Spleen (tissue), 11 donors: Measurements from ENCODE around the gene LEO1. TPM values are rescaled to one million over a fixed set of nuclear protein-coding genes. Genes with fewer than 3 reads are reported as not detected.

Experiments
- DNase-seq: peaks from one replicate; pipeline ENCODE4 v3.0.0-alpha.2; 2020
- H3K27ac ChIP-seq, 8 donors: fragments of 200-600 bp; sonication (generic) in 7 of 8; 1 replicate in 4 of 8; 2 replicates in 4 of 8; pipeline versions ENCODE4 v1.5.0 to v1.8.0; 2016 to 2021; ENCODE audit warnings: inconsistent platforms in 4 of 8, mild to moderate bottlenecking in 4 of 8, moderate library complexity in 1 of 8
- H3K27me3 ChIP-seq, 7 donors: fragments of 200-600 bp; sonication (generic) in 6 of 7; replicated peaks in 1 of 7; 1 replicate in 4 of 7; 2 replicates in 3 of 7; pipeline versions ENCODE4 v1.5.0 to v1.8.0; 2016 to 2021; ENCODE audit warnings: inconsistent platforms in 3 of 7, mild to moderate bottlenecking in 1 of 7
- H3K36me3 ChIP-seq, 6 donors: fragments of 200-600 bp; sonication (generic) in 5 of 6; 1 replicate in 4 of 6; 2 replicates in 2 of 6; pipeline versions ENCODE4 v1.5.0 to v1.8.0; 2016 to 2021; ENCODE audit warnings: inconsistent platforms in 2 of 6
- H3K4me1 ChIP-seq, 6 donors: fragments of 200-600 bp; sonication (generic) in 5 of 6; 1 replicate in 3 of 6; 2 replicates in 3 of 6; pipeline versions ENCODE4 v1.5.0 to v1.8.0; 2016 to 2021; ENCODE audit warnings: inconsistent platforms in 3 of 6
- H3K4me3 ChIP-seq, 8 donors: fragments of 200-600 bp; sonication (generic) in 7 of 8; 1 replicate in 4 of 8; 2 replicates in 4 of 8; pipeline versions ENCODE4 v1.5.0 to v1.8.0; 2016 to 2021; ENCODE audit warnings: inconsistent platforms in 4 of 8, mild to moderate bottlenecking in 4 of 8, moderate library complexity in 2 of 8
- H3K9me3 ChIP-seq, 8 donors: fragments of 200-600 bp; sonication (generic) in 7 of 8; 1 replicate in 4 of 8; 2 replicates in 4 of 8; pipeline versions ENCODE4 v1.5.0 to v1.8.0; 2016 to 2021; ENCODE audit warnings: inconsistent platforms in 4 of 8
- CTCF ChIP-seq, 11 experiments: fragments of 200-600 bp in 7 of 11; fragments of 450-650 bp in 4 of 11; sonication (generic) in 4 of 11; IDR thresholded peaks in 8 of 11; conservative IDR thresholded peaks in 3 of 11; 1 replicate in 7 of 11; 2 replicates in 4 of 11; pipeline versions ENCODE4 v1.4.0 to v1.8.0; 2016 to 2021; ENCODE audit warnings: antibody characterized with exemption in 11 of 11, inconsistent platforms in 4 of 11, mild to moderate bottlenecking in 1 of 11
- POLR2A ChIP-seq, 3 donors: fragments of 450-650 bp; IDR thresholded peaks; one replicate each; pipeline ENCODE4 v1.5.1; 2017; ENCODE audit warnings: antibody characterized with exemption in 3 of 3, mild to moderate bottlenecking in 1 of 3
- POLR2AphosphoS5 ChIP-seq, 3 donors: sonication (generic); formaldehyde crosslinking; IDR thresholded peaks; one replicate each; pipeline ENCODE4 v1.5.1; 2017; ENCODE audit warnings: antibody characterized with exemption in 3 of 3
- WGBS, 5 donors: extraction: QIAGEN DNeasy Blood & Tissue Kit in 3 of 5; methylation state at CpG; one replicate each; pipeline versions ENCODE4 v1.1.5 to v1.1.7; 2013 to 2018; 5-methylcytosine and 5-hydroxymethylcytosine counted together
- intact Hi-C: fragments of 100-400 bp; cut with DNase I; formaldehyde crosslinking; loops from one replicate; pipeline ENCODE4 v1.15.0; 2023; ENCODE audit warnings: low total_unique reads
- polyA plus RNA-seq, 3 donors: library from polyadenylated mRNA; stranded (reverse); fragments of 200-250 nt; gene quantifications; one replicate each; pipeline ENCODE4 v1.2.1, GENCODE V29; 2013
- total RNA-seq, 7 donors: library from RNA; depleted of rRNA in 3 of 7; stranded (reverse); fragments of >200 nt in 3 of 7; fragmentation: NEBNext Ultra II Directional in 4 of 7; extraction: Animal tissue kit (Norgen Biotek cat#: 25700) in 4 of 7; gene quantifications; one replicate each; pipeline versions ENCODE4 v1.1.0 to v1.2.1, GENCODE V29; 2016 to 2021
- donor health status: healthy with polysubstance abuse.
- donor health status: DM: no; HTN: no; CAD: no; lungs with moderate emphysema.
- donor health status: DM: no; HTN: no; CAD: no.
- donor health status: Bipolar disorder and iron deficiency.
- donor health status: healthy.
- donor health status: DM: no; HTN: no; CAD: no.
- donor health status: DM: yes; HTN: yes; CAD: no.

Gene LEO1
- total and polyA plus RNA-seq, 10 donors = 7.6 to 19.5 (median 15.5) TPM

GRCh38 chr15:51909584-51909983 is 62.0 kb downstream of the LEO1 start:
- Histone ChIP-seq H3K27ac (no peak overlapping the region), H3K9me3 (no peaks in the 10 kb centered on the region), H3K4me1 (peaks cover 0 to 8% (median 0%) of the 10 kb centered on the region in 6 donors), H3K36me3 (peaks cover 0 to 97% (median 51%) of the 10 kb centered on the region in 6 donors), H3K4me3 (no peak overlapping the region), H3K27me3 (no peaks in the 10 kb centered on the region)
- intact Hi-C loops = no loop called here
- DNase-seq = no peak
- no peak for TF ChIP-seq POLR2A (IDR thresholded peaks at IDR 0.05)
- no peak for TF ChIP-seq CTCF (IDR thresholded peaks at IDR 0.05 in 8 of 11, conservative IDR thresholded peaks at IDR 0.05 in 3 of 11)
- TF ChIP-seq POLR2AphosphoS5 (IDR thresholded peaks at IDR 0.05) = no peak
- WGBS, 5 donors = 66 to 83% (median 76%) methylated on average over 2 of the region's 2 CpGs

GRCh38 chr15:51908316-51908715 is 63.3 kb downstream of the LEO1 start:
- TF ChIP-seq CTCF (IDR thresholded peaks at IDR 0.05 in 8 of 11, conservative IDR thresholded peaks at IDR 0.05 in 3 of 11) = no peak
- TF ChIP-seq POLR2AphosphoS5 (IDR thresholded peaks at IDR 0.05) = no peak
- no peak for TF ChIP-seq POLR2A (IDR thresholded peaks at IDR 0.05)
- Histone ChIP-seq H3K27ac (no peak overlapping the region), H3K9me3 (no peaks in the 10 kb centered on the region), H3K4me1 (peaks cover 0 to 8% (median 0%) of the 10 kb centered on the region in 6 donors), H3K27me3 (no peaks in the 10 kb centered on the region), H3K36me3 (peaks cover 0 to 97% (median 57%) of the 10 kb centered on the region in 6 donors), H3K4me3 (no peak overlapping the region)
- DNase-seq = no peak
- intact Hi-C loops = no loop called here
- 97 to 100% (median 100%) methylated on average over 1 of the region's 1 CpG for WGBS, 5 donors

GRCh38 chr15:51907136-51907862 is 64.3 kb downstream of the LEO1 start:
- Histone ChIP-seq H3K4me1 (peaks cover 0 to 8% (median 0%) of the 10 kb centered on the region in 6 donors), H3K9me3 (no peaks in the 10 kb centered on the region), H3K36me3 (peaks cover 0 to 97% (median 65%) of the 10 kb centered on the region in 6 donors), H3K27ac (no peak overlapping the region), H3K27me3 (no peaks in the 10 kb centered on the region), H3K4me3 (no peak overlapping the region)
- WGBS, 5 donors = 81 to 96% (median 86%) methylated on average over 8 of the region's 8 CpGs
- intact Hi-C loops = no loop called here
- no peak for TF ChIP-seq CTCF (IDR thresholded peaks at IDR 0.05 in 8 of 11, conservative IDR thresholded peaks at IDR 0.05 in 3 of 11)
- TF ChIP-seq POLR2AphosphoS5 (IDR thresholded peaks at IDR 0.05) = no peak
- no peak for TF ChIP-seq POLR2A (IDR thresholded peaks at IDR 0.05)
- DNase-seq = no peak

DNA sequence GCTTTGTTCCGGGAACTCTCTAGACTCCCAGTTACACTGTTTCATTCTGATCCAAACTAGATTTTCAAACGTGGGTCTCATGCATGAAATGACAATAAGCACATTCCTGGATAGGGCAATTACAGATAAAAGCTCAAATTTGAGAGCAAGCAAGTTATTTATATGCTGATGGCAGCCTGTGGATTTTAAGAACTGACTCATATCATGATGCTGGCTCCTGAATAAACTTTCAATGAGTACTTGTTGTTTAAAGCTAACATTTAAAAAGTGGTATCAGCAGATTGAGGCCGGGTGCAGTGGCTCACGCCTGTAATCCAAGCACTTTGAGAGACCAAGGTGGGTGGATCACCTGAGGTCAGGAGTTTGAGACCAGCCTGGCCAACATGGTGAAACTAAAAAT is 66.6 kb downstream of the LEO1 start:
- intact Hi-C loops = no loop called here
- peaks cover 0 to 8% (median 0%) of the 10 kb centered on the region in 6 donors for H3K4me1 ChIP-seq
- H3K36me3 ChIP-seq = peaks cover 0 to 97% (median 75%) of the 10 kb centered on the region in 6 donors
- no peak for TF ChIP-seq POLR2A (IDR thresholded peaks at IDR 0.05)
- no peak for TF ChIP-seq POLR2AphosphoS5 (IDR thresholded peaks at IDR 0.05)
- no peak for TF ChIP-seq CTCF (IDR thresholded peaks at IDR 0.05 in 8 of 11, conservative IDR thresholded peaks at IDR 0.05 in 3 of 11)
- no peaks in the 10 kb centered on the region for H3K9me3 ChIP-seq
- DNase-seq = no peak
- 85 to 90% (median 87%) methylated on average over 4 of the region's 4 CpGs for WGBS, 5 donors
- H3K27ac ChIP-seq = no peak overlapping the region
- no peak overlapping the region for H3K4me3 ChIP-seq
- H3K27me3 ChIP-seq = no peaks in the 10 kb centered on the region
